Esophagus muscularis mucosa (tissue), 4 donors: ENCODE results near the gene DDX3X. TPM values are rescaled to one million over a fixed set of nuclear protein-coding genes. Genes with fewer than 3 reads are reported as not detected.
"Not testable (repeated sequence)": the region's sequence is repeated elsewhere in the genome, so short reads cannot be mapped to it uniquely, and the experiment has no call there.

Experiments
- DNase-seq: peaks from one replicate; pipeline ENCODE4 v3.0.0-alpha.2; 2017; ENCODE audit errors: extremely low spot score
- H3K27ac ChIP-seq, 4 donors: fragments of 200-600 bp; sonication (generic); replicated peaks in 1 of 4; 1 replicate in 3 of 4; 2 replicates in 1 of 4; pipeline ENCODE4 v1.5.1; 2016 to 2019; ENCODE audit warnings: mild to moderate bottlenecking in 1 of 4
- H3K27me3 ChIP-seq, 4 donors: fragments of 200-600 bp; sonication (generic); one replicate each; pipeline versions ENCODE4 v1.5.1 to v1.6.0; 2016 to 2019
- H3K36me3 ChIP-seq, 4 donors: fragments of 200-600 bp; sonication (generic); one replicate each; pipeline ENCODE4 v1.5.1; 2016 to 2019
- H3K4me1 ChIP-seq, 4 donors: fragments of 200-600 bp; sonication (generic); one replicate each; pipeline ENCODE4 v1.5.1; 2016 to 2019
- H3K4me3 ChIP-seq, 4 donors: fragments of 200-600 bp; sonication (generic); 1 replicate in 2 of 4; 2 replicates in 2 of 4; pipeline ENCODE4 v1.5.1; 2016 to 2019; ENCODE audit warnings: mild to moderate bottlenecking in 4 of 4, moderate library complexity in 1 of 4
- H3K9me3 ChIP-seq, 4 donors: fragments of 200-600 bp; sonication (generic); 1 replicate in 3 of 4; 2 replicates in 1 of 4; pipeline ENCODE4 v1.5.1; 2016 to 2019
- EP300 ChIP-seq: sonication (generic); formaldehyde crosslinking; IDR thresholded peaks from one replicate; pipeline ENCODE4 v1.6.1; 2017; ENCODE audit warnings: antibody characterized with exemption
- POLR2A ChIP-seq: fragments of 450-650 bp; IDR thresholded peaks from one replicate; pipeline ENCODE4 v1.6.1; 2017; ENCODE audit warnings: antibody characterized with exemption, moderate library complexity, mild to moderate bottlenecking, low read depth
- POLR2AphosphoS5 ChIP-seq, 2 donors: sonication (generic); formaldehyde crosslinking; IDR thresholded peaks; one replicate each; pipeline ENCODE4 v1.6.1; 2017; ENCODE audit warnings: antibody characterized with exemption in 2 of 2
- WGBS: methylation state at CpG from one replicate; pipeline ENCODE4 v1.1.5; 2018; 5-methylcytosine and 5-hydroxymethylcytosine counted together
- intact Hi-C: fragments of 100-400 bp; cut with DNase I; formaldehyde crosslinking; loops from one replicate; pipeline ENCODE4 v1.15.1; 2023
- total RNA-seq, 4 donors: library from RNA; depleted of rRNA; stranded (reverse); fragments of >200 nt; gene quantifications; one replicate each; pipeline versions ENCODE4 v1.1.0 to v1.2.1, GENCODE V29; 2016
- TF ChIP-seq, protein P1 (sequence below), 3 experiments: fragments of 200-600 bp in 2 of 3; fragments of 450-650 bp in 1 of 3; sonication (generic) in 2 of 3; IDR thresholded peaks; one replicate each; pipeline ENCODE4 v1.5.1; 2017 to 2019; ENCODE audit warnings: antibody characterized with exemption in 3 of 3, mild to moderate bottlenecking in 2 of 3, moderate library complexity in 1 of 3

Gene DDX3X
- 100 to 1,000 TPM; 169 to 282 (median 253) TPM for total RNA-seq

DNA sequence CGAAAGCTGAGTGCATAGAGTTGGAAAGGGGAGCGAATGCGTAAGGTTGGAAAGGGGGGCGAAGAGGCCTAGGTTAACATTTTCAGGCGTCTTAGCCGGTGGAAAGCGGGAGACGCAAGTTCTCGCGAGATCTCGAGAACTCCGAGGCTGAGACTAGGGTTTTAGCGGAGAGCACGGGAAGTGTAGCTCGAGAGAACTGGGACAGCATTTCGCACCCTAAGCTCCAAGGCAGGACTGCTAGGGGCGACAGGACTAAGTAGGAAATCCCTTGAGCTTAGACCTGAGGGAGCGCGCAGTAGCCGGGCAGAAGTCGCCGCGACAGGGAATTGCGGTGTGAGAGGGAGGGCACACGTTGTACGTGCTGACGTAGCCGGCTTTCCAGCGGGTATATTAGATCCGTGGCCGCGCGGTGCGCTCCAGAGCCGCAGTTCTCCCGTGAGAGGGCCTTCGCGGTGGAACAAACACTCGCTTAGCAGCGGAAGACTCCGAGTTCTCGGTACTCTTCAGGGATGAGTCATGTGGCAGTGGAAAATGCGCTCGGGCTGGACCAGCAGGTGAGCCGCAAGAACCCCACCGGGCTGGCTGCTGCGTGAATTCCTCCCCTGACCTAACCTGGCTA lies at the start of gene DDX3X:
Gene DDX3X, plus strand, starts transcription at position 419 of the 619 bp plus-strand sequence. Its CDS starts 91 bp downstream, at position 510.
- intact Hi-C loops = loop anchor here (10.0 kb wide), 2 partner anchors 111 to 249 kb away; partner anchors contain the start of genes NYX and USP9X
- peak within 1 kb of the TSS; percentile 78 to 90 (median 84) for H3K4me3 ChIP-seq
- H3K36me3 ChIP-seq = peaks cover 0 to 12% (median 0%) of the 10 kb centered on the region in 4 donors
- H3K27ac ChIP-seq = peak within 1 kb of the TSS; percentile 99 to 100 (median 100)
- DNase-seq = peak; percentile 93
- H3K27me3 ChIP-seq = no peaks in the 10 kb centered on the region
- TF ChIP-seq EP300 = no peak
- peak; percentile 98 for TF ChIP-seq POLR2A
- peak; percentile 91 to 100 for TF ChIP-seq POLR2AphosphoS5 (IDR thresholded peaks at IDR 0.05)
- TF ChIP-seq, protein P1, sequence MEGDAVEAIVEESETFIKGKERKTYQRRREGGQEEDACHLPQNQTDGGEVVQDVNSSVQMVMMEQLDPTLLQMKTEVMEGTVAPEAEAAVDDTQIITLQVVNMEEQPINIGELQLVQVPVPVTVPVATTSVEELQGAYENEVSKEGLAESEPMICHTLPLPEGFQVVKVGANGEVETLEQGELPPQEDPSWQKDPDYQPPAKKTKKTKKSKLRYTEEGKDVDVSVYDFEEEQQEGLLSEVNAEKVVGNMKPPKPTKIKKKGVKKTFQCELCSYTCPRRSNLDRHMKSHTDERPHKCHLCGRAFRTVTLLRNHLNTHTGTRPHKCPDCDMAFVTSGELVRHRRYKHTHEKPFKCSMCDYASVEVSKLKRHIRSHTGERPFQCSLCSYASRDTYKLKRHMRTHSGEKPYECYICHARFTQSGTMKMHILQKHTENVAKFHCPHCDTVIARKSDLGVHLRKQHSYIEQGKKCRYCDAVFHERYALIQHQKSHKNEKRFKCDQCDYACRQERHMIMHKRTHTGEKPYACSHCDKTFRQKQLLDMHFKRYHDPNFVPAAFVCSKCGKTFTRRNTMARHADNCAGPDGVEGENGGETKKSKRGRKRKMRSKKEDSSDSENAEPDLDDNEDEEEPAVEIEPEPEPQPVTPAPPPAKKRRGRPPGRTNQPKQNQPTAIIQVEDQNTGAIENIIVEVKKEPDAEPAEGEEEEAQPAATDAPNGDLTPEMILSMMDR (IDR thresholded peaks at IDR 0.05) = peak in 2 of 3 experiments; percentile 10 to 25
- under 1% methylated on average over 31 of the region's 47 CpGs for WGBS
- H3K9me3 ChIP-seq = no peaks in the 10 kb centered on the region
- H3K4me1 ChIP-seq = peaks cover 19 to 52% (median 31%) of the 10 kb centered on the region in 4 donors

DNA sequence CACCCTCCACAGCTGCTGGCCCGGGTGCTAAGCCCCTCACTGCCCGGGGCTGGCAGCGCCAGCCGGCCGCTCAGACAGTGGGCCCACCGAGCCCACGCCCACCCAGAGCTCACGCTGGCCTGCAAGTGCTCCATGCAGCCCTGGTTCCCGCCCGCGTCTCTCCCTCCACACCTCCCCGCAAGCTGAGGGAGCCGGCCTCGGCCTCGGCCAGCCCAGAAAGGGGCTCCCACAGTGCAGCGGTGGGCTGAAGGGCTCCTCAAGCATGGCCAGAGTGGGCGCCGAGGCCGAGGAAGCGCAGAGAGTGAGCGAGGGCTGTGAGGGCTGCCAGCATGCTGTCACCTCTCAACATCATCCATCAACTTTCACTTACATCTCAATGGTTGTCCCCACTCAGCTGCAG lies 48.0 kb upstream of the DDX3X start:
- H3K36me3 ChIP-seq, H3K27me3 ChIP-seq, H3K27ac ChIP-seq, intact Hi-C loops, H3K9me3 ChIP-seq, H3K4me1 ChIP-seq, H3K4me3 ChIP-seq, DNase-seq: not testable (repeated sequence)
- 99% methylated on average over 21 of the region's 21 CpGs for WGBS

DNA sequence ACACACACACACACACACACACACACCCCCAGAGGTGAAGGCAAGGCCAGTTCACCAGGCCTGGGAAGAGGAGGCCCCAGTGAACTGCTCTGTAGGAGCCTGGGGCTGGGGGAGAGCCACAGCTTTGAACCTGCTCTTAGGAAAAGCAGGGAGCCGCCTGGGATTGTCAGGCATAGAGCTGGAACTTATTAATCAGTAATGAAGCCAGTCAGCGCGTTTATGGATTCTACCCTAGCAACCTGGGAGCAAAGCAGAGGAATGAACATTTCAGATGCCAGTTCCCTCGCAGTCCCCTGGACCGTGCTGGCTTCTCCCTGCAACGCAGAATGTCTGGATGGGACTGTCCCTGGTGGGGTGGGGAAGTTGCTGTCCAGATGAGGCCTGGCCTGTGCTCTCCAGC lies 45.3 kb upstream of the DDX3X start:
- H3K27me3 ChIP-seq = no peaks in the 10 kb centered on the region
- no peaks in the 10 kb centered on the region for H3K36me3 ChIP-seq
- peaks cover 0 to 6% (median 0%) of the 10 kb centered on the region in 4 donors for H3K9me3 ChIP-seq
- H3K27ac ChIP-seq = no peak overlapping the region
- 49% methylated on average over 5 of the region's 6 CpGs for WGBS
- no peak for DNase-seq
- intact Hi-C loops = no loop called here
- no peak overlapping the region for H3K4me3 ChIP-seq
- H3K4me1 ChIP-seq = no peaks in the 10 kb centered on the region
- TF ChIP-seq EP300 = no peak
- TF ChIP-seq POLR2AphosphoS5 (IDR thresholded peaks at IDR 0.05) = no peak
- TF ChIP-seq POLR2A = no peak
- TF ChIP-seq, protein P1 (IDR thresholded peaks at IDR 0.05) = no peak

DNA sequence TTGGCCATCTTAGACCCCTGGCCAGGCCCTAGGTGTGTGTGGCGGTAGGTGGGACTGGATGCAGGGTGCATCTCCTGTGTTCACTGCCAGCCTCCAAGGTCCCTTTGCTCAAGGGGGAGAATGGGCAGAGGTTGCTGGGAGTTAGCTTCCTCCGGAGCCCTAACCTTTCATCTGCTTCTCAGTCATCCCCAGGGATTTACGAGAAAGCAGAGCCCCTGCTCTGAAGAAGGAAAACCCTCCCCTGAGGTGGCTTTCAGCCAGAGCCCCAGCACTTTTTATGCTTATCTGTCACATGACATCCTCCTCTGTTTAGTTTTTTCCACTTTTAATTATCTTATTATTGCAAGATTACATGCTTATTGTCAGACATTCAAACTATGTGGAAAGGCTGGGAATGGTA lies 44.9 kb upstream of the DDX3X start:
- WGBS = 58% methylated on average over 3 of the region's 3 CpGs
- DNase-seq = no peak
- Histone ChIP-seq H3K36me3 (no peaks in the 10 kb centered on the region), H3K4me1 (no peaks in the 10 kb centered on the region), H3K27me3 (no peaks in the 10 kb centered on the region), H3K4me3 (no peak overlapping the region), H3K27ac (no peak overlapping the region), H3K9me3 (peaks cover 0 to 6% (median 0%) of the 10 kb centered on the region in 4 donors)
- intact Hi-C loops = no loop called here
- TF ChIP-seq POLR2A = no peak
- no peak for TF ChIP-seq POLR2AphosphoS5 (IDR thresholded peaks at IDR 0.05)
- no peak for TF ChIP-seq EP300
- TF ChIP-seq, protein P1 (IDR thresholded peaks at IDR 0.05) = no peak

DNA sequence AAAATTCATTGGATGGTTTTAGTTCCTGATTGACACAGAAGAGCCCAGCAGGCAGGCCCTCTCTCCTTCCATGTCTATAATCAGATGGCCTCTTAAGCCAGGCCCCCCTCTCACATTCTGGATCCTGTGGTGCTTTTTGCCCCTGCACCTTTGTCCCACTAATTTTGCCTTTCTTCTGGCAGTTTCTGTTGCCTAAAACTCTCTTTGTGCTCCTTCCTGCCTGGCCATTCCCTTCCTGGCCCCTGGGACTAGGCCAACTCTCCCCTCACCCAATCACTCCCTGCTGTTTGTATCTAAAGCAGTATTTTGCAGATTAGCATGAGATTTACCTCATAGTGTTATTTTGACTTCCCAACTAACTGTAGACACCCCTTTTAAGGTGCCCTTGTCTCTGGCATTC lies 42.7 kb upstream of the DDX3X start:
- DNase-seq = no peak
- no peaks in the 10 kb centered on the region for H3K27me3 ChIP-seq
- H3K4me3 ChIP-seq = no peak overlapping the region
- no peak overlapping the region for H3K27ac ChIP-seq
- no peaks in the 10 kb centered on the region for H3K4me1 ChIP-seq
- intact Hi-C loops = no loop called here
- H3K36me3 ChIP-seq = no peaks in the 10 kb centered on the region
- H3K9me3 ChIP-seq = peaks cover 0 to 13% (median 0%) of the 10 kb centered on the region in 4 donors
- TF ChIP-seq POLR2AphosphoS5 (IDR thresholded peaks at IDR 0.05) = no peak
- TF ChIP-seq, protein P1 (IDR thresholded peaks at IDR 0.05) = no peak
